Measurements from ENCODE around the gene APAF1.

GRCh38 chr12:98751580-98752115, 106.6 kb downstream of the APAF1 start:
- no peak for TF ChIP-seq SUZ12 (IDR thresholded peaks at IDR 0.05)
- no peak for TF ChIP-seq SP1 (IDR thresholded peaks at IDR 0.05)
- no peak for TF ChIP-seq NFRKB (IDR thresholded peaks at IDR 0.05)
- no peak for TF ChIP-seq FOXM1 (IDR thresholded peaks at IDR 0.05; ENCODE audit: borderline replicate concordance)
- no peak for TF ChIP-seq FOXK2 (IDR thresholded peaks at IDR 0.05)
